Measurements from ENCODE around the gene C6orf47.

Gene C6orf47

DNA sequence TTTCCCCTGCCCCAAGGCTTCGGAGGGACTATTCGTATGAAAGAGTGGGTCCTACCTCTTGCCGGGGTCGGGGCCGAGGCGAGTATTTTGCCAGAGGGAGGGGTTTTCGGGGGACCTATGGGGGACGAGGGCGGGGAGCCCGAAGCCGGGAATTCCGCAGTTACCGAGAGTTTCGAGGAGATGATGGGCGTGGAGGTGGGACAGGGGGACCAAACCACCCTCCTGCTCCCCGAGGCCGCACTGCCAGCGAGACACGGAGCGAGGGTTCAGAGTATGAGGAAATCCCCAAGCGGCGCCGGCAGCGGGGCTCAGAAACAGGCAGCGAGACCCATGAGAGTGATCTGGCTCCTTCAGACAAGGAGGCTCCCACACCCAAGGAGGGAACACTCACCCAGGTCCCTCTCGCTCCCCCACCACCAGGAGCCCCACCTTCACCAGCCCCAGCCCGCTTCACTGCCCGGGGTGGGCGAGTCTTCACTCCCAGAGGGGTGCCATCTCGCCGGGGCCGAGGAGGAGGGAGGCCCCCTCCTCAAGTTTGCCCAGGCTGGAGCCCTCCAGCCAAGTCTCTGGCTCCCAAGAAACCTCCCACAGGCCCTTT is 28.8 kb downstream of the C6orf47 start:
- Histone ChIP-seq H3K4me3 (ENCODE audit: low read length) (no peak overlapping the region), H3K27me3 (ENCODE audit: insufficient read depth, low read length) (no peaks in the 10 kb centered on the region), H3K4me1 (ENCODE audit: insufficient read depth, low read length) (no peaks in the 10 kb centered on the region), H2AFZ (ENCODE audit: low read depth, low read length) (no peak overlapping the region), H3K9me3 (ENCODE audit: low read length) (no peaks in the 10 kb centered on the region), H3K36me3 (ENCODE audit: insufficient read depth, low read length) (peaks cover 98% of the 10 kb centered on the region)

DNA sequence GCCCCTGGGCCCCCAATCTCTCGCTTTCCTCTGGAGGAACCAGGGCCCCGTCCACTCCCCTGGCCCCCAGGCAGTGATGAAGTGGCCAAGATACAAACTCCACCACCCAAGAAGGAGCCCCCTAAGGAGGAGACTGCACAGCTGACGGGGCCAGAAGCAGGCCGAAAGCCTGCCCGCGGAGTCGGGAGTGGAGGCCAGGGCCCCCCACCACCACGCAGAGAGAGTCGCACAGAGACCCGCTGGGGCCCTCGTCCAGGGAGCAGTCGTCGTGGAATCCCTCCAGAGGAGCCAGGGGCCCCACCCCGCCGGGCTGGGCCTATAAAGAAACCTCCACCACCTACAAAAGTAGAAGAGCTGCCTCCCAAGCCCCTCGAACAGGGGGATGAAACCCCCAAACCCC is 29.4 kb downstream of the C6orf47 start:
- no peak overlapping the region for H3K4me3 ChIP-seq (ENCODE audit: low read length)
- no peak overlapping the region for H2AFZ ChIP-seq (ENCODE audit: low read depth, low read length)
- H3K4me1 ChIP-seq (ENCODE audit: insufficient read depth, low read length): no peaks in the 10 kb centered on the region
- no peaks in the 10 kb centered on the region for H3K9me3 ChIP-seq (ENCODE audit: low read length)
- H3K27me3 ChIP-seq (ENCODE audit: insufficient read depth, low read length): no peaks in the 10 kb centered on the region
- H3K36me3 ChIP-seq (ENCODE audit: insufficient read depth, low read length): peaks cover 98% of the 10 kb centered on the region

DNA sequence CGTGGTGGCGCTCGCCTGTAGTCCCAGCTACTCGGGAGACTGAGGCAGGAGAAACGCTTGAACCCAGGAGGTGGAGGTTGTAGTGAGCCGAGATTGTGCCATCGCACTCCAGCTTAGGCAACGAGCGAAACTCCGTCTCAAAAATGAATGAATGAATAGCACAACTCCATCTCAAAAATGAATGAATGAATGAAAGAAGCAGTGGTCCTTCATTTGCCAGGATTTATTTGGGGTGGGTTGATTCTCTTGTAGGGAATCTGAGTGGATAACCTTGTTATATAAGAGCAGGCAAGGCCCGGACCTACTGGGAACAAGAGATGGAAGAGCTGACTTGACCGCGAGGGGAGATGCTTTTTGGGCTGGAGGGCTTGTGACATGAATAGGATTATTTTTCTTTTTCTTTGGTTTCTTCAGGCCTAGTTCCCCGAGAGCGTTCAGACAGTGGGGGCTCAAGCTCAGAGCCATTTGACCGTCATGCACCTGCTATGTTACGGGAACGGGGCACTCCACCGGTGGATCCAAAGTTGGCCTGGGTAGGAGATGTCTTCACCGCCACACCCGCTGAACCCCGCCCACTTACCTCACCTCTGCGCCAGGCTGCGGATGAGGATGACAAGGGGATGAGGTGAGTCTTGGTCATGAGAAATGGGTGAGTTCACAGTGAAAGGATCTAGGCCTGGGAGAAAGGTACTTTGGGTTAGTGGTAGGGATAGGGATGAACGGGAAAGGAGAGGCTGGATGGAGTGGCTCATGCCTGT is 30.2 kb downstream of the C6orf47 start:
- Histone ChIP-seq H3K27me3 (ENCODE audit: insufficient read depth, low read length) (no peaks in the 10 kb centered on the region), H3K9me3 (ENCODE audit: low read length) (no peaks in the 10 kb centered on the region), H3K4me3 (ENCODE audit: low read length) (no peak overlapping the region), H3K4me1 (ENCODE audit: insufficient read depth, low read length) (no peaks in the 10 kb centered on the region), H3K36me3 (ENCODE audit: insufficient read depth, low read length) (peaks cover 98% of the 10 kb centered on the region), H2AFZ (ENCODE audit: low read depth, low read length) (no peak overlapping the region)

- Histone ChIP-seq H2AFZ (ENCODE audit: low read depth, low read length) (no peak overlapping the region), H3K9me3 (ENCODE audit: low read length) (no peaks in the 10 kb centered on the region), H3K4me3 (ENCODE audit: low read length) (no peak overlapping the region), H3K27me3 (ENCODE audit: insufficient read depth, low read length) (no peaks in the 10 kb centered on the region), H3K36me3 (ENCODE audit: insufficient read depth, low read length) (peaks cover 97% of the 10 kb centered on the region), H3K4me1 (ENCODE audit: insufficient read depth, low read length) (no peaks in the 10 kb centered on the region)
Observed at GRCh38 chr6:31629014-31629413, 31.6 kb downstream of the C6orf47 start.

DNA sequence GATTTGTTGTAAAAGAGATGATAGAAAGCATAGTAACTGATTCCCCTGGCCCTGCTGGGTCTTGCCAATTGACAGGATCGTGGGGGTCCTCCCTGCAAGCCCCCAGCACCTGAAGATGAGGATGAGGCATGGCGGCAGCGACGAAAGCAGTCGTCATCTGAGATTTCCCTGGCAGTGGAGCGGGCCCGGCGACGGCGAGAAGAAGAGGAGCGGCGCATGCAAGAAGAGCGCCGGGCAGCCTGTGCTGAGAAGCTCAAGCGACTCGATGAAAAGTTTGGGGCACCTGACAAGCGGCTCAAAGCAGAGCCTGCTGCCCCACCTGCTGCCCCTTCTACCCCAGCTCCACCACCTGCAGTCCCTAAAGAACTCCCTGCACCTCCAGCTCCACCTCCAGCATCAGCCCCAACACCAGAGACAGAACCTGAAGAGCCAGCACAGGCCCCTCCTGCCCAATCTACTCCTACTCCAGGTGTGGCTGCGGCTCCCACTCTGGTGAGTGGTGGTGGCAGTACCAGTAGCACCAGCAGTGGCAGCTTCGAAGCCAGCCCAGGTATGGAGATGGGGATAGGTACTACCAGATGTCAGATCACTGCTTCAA is 32.8 kb downstream of the C6orf47 start:
- Histone ChIP-seq H2AFZ (ENCODE audit: low read depth, low read length) (no peak overlapping the region), H3K27me3 (ENCODE audit: insufficient read depth, low read length) (no peaks in the 10 kb centered on the region), H3K4me1 (ENCODE audit: insufficient read depth, low read length) (peaks cover 3% of the 10 kb centered on the region), H3K4me3 (ENCODE audit: low read length) (no peak overlapping the region), H3K36me3 (ENCODE audit: insufficient read depth, low read length) (peaks cover 96% of the 10 kb centered on the region), H3K9me3 (ENCODE audit: low read length) (no peaks in the 10 kb centered on the region)

- Histone ChIP-seq H3K4me1 (ENCODE audit: insufficient read depth, low read length) (peaks cover 10% of the 10 kb centered on the region), H3K9me3 (ENCODE audit: low read length) (no peaks in the 10 kb centered on the region), H3K27me3 (ENCODE audit: insufficient read depth, low read length) (no peaks in the 10 kb centered on the region), H3K36me3 (ENCODE audit: insufficient read depth, low read length) (peaks cover 95% of the 10 kb centered on the region), H3K4me3 (ENCODE audit: low read length) (no peak overlapping the region), H2AFZ (ENCODE audit: low read depth, low read length) (no peak overlapping the region)
Observed at GRCh38 chr6:31626952-31627351, 33.6 kb downstream of the C6orf47 start.

- Histone ChIP-seq H3K4me3 (ENCODE audit: low read length) (no peak overlapping the region), H3K27me3 (ENCODE audit: insufficient read depth, low read length) (no peaks in the 10 kb centered on the region), H3K36me3 (ENCODE audit: insufficient read depth, low read length) (peaks cover 68% of the 10 kb centered on the region), H2AFZ (ENCODE audit: low read depth, low read length) (no peak overlapping the region), H3K9me3 (ENCODE audit: low read length) (no peaks in the 10 kb centered on the region), H3K4me1 (ENCODE audit: insufficient read depth, low read length) (peaks cover 18% of the 10 kb centered on the region)
Observed at GRCh38 chr6:31624070-31624469, 36.5 kb downstream of the C6orf47 start.

DNA sequence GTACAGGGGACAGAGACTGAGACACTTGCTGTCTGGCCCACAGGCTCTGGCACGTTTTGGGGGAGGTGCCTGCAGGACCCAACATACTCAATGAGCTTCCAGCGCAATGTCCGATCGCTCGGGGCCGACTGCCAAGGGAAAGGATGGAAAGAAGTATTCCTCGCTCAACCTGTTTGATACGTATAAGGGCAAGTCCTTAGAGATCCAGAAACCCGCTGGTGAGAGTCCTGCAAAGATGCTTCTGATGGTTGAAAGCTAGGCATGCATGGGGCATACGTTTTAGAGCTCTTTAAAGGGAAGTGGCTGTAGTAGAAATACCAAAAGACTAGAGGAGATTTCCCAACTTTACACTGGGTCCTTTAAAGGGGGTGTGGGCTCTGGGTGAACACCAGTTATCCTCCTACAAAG is 37.9 kb downstream of the C6orf47 start:
- no peak overlapping the region for H2AFZ ChIP-seq (ENCODE audit: low read depth, low read length)
- H3K36me3 ChIP-seq (ENCODE audit: insufficient read depth, low read length): peaks cover 55% of the 10 kb centered on the region
- H3K4me1 ChIP-seq (ENCODE audit: insufficient read depth, low read length): peaks cover 18% of the 10 kb centered on the region
- H3K9me3 ChIP-seq (ENCODE audit: low read length): no peaks in the 10 kb centered on the region
- H3K27me3 ChIP-seq (ENCODE audit: insufficient read depth, low read length): no peaks in the 10 kb centered on the region
- H3K4me3 ChIP-seq (ENCODE audit: low read length): peak overlapping the region; percentile 87

DNA sequence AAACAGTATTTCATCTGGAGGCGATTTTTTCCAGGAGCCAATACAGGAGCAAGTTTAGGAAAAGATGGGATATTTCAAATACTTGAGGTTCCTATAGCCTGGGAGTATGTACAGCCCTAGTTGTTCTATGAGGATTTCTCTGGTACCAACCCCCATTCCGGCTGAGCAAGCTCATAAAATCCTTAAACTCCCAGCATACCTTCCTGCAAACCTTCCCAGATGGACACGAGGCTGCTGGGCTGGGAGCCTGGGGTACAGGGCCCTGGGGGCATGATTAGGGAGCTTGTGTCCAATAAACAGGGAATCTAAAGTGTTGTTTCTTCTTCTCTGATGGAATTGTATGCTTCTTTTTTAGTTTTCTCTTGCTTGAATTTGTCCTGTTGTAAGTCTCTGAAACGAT is 38.6 kb downstream of the C6orf47 start:
- H3K36me3 ChIP-seq (ENCODE audit: insufficient read depth, low read length): peaks cover 48% of the 10 kb centered on the region
- peaks cover 18% of the 10 kb centered on the region for H3K4me1 ChIP-seq (ENCODE audit: insufficient read depth, low read length)
- no peaks in the 10 kb centered on the region for H3K9me3 ChIP-seq (ENCODE audit: low read length)
- H3K4me3 ChIP-seq (ENCODE audit: low read length): peak overlapping the region; percentile 87
- H2AFZ ChIP-seq (ENCODE audit: low read depth, low read length): no peak overlapping the region
- H3K27me3 ChIP-seq (ENCODE audit: insufficient read depth, low read length): no peaks in the 10 kb centered on the region

GRCh38 chr6:31621320-31621939 is 39.1 kb downstream of the C6orf47 start:
- no peak overlapping the region for H2AFZ ChIP-seq (ENCODE audit: low read depth, low read length)
- H3K4me1 ChIP-seq (ENCODE audit: insufficient read depth, low read length): peaks cover 18% of the 10 kb centered on the region
- H3K27me3 ChIP-seq (ENCODE audit: insufficient read depth, low read length): no peaks in the 10 kb centered on the region
- H3K4me3 ChIP-seq (ENCODE audit: low read length): peak overlapping the region; percentile 87
- H3K36me3 ChIP-seq (ENCODE audit: insufficient read depth, low read length): peaks cover 42% of the 10 kb centered on the region
- no peaks in the 10 kb centered on the region for H3K9me3 ChIP-seq (ENCODE audit: low read length)

DNA sequence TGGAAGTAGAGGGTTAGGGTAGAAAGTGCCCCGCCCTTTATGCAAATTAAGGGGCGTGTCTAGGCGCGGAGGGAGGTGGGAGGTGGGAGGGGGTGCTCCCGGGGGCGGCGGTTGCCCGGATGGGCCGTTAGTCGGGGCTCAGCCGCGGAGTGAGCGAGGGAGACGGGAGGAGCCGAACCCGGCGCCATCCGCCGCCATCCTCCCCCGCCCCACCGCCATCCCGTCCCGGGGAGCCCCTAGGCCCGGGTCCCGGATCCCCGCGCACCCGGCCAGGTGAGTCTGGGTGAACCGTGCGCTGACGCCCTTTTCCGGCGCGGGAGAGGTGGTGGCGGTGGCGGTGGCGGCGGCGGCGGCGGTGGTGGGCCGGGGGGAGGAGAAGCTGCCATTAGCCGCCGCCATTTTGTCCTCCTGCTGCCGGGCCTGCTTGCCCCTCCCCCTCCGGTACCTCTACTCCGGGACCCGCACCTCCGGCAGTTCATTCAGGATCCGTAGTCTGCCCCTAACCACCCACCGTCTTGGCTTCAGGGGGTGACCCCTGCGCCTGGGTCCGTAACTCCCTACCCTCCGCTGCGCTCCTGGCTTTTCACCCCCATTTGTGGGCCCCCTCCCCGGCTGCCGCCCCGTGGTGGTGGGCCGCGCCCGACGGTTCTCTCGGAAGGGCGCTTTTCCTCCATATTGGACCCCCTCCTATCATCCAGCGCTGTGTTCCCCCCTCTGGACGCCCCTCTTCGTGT is 39.8 kb downstream of the C6orf47 start, which contains the start of gene PRRC2A:
Gene PRRC2A (plus strand): TSS at position 130 of the 734 bp plus-strand sequence. CDS start 2,075 bp downstream, outside the sequence.
- Histone ChIP-seq H3K9me3 (ENCODE audit: low read length) (no peaks in the 10 kb centered on the region), H3K36me3 (ENCODE audit: insufficient read depth, low read length) (peaks cover 36% of the 10 kb centered on the region), H3K4me3 (ENCODE audit: low read length) (peak within 1 kb of the TSS; percentile 87), H2AFZ (ENCODE audit: low read depth, low read length) (no peak within 1 kb of the TSS), H3K4me1 (ENCODE audit: insufficient read depth, low read length) (peaks cover 18% of the 10 kb centered on the region), H3K27me3 (ENCODE audit: insufficient read depth, low read length) (no peaks in the 10 kb centered on the region)

- Histone ChIP-seq H3K4me3 (ENCODE audit: low read length) (peak overlapping the region; percentile 84), H3K36me3 (ENCODE audit: insufficient read depth, low read length) (peaks cover 28% of the 10 kb centered on the region), H3K9me3 (ENCODE audit: low read length) (no peaks in the 10 kb centered on the region), H2AFZ (ENCODE audit: low read depth, low read length) (no peak overlapping the region), H3K4me1 (ENCODE audit: insufficient read depth, low read length) (peaks cover 18% of the 10 kb centered on the region), H3K27me3 (ENCODE audit: insufficient read depth, low read length) (no peaks in the 10 kb centered on the region)
Observed at GRCh38 chr6:31619805-31620585, 40.6 kb downstream of the C6orf47 start.
